H1 (cell line): Measurements from ENCODE around the gene ASMTL. TPM values are rescaled to one million over a fixed set of nuclear protein-coding genes. Genes with fewer than 3 reads are reported as not detected.

Experiments
- CTCF ChIA-PET: fragments of 300-600 bp; sonication (Branson Sonifier 250); formaldehyde crosslinking; loops from one replicate; lab custom pipeline; 2021; ENCODE audit not compliant: partially characterized antibody; lab: Charles Lee
- POLR2A ChIA-PET: fragments of 300-600 bp; sonication (Branson Sonifier 250); formaldehyde crosslinking; loops from one replicate; lab custom pipeline; 2021; ENCODE audit warnings: inconsistent platforms; ENCODE audit not compliant: partially characterized antibody; lab: Charles Lee
- DNase-seq, 2 experiments: peaks; one replicate each; pipeline versions ENCODE4 v3.0.0 to v3.0.0-alpha.2; 2010 to 2022; ENCODE audit warnings: low spot score in 2 of 2, low read depth in 1 of 2, mixed read lengths in 1 of 2
- FAIRE-seq: peaks from 2 replicates; lab custom pipeline; 2011; peaks lifted over from hg19 to GRCh38; lab: Jason Lieb, UNC
- H2AFZ ChIP-seq: 2 replicates; pipeline ENCODE4 v1.8.1; 2012; ENCODE audit warnings: low read length, inconsistent platforms
- H2AK5ac ChIP-seq: 2 replicates; pipeline ENCODE4 v1.6.1; 2013; ENCODE audit warnings: low read depth, low read length
- H2BK120ac ChIP-seq: replicated peaks from 2 replicates; pipeline ENCODE3; 2013; ENCODE audit warnings: low read depth, low read length, inconsistent platforms
- H2BK12ac ChIP-seq: 2 replicates; pipeline ENCODE4 v1.6.1; 2013; ENCODE audit warnings: low read depth, low read length
- H2BK15ac ChIP-seq: 2 replicates; pipeline ENCODE4 v1.6.1; 2013; ENCODE audit warnings: low read length
- H2BK20ac ChIP-seq: 2 replicates; pipeline ENCODE4 v1.6.1; 2013; ENCODE audit warnings: low read length
- H2BK5ac ChIP-seq: 2 replicates; pipeline ENCODE4 v1.6.1; 2013; ENCODE audit warnings: low read depth, low read length
- H3K14ac ChIP-seq: 2 replicates; pipeline ENCODE4 v1.6.1; 2013; ENCODE audit warnings: inconsistent platforms; ENCODE audit not compliant: insufficient read length
- H3K18ac ChIP-seq: 2 replicates; pipeline ENCODE4 v1.6.1; 2013; ENCODE audit warnings: low read length; ENCODE audit errors: extremely low read depth
- H3K23ac ChIP-seq: 2 replicates; pipeline ENCODE4 v1.6.1; 2013; ENCODE audit warnings: inconsistent platforms; ENCODE audit not compliant: insufficient read length
- H3K23me2 ChIP-seq: 2 replicates; pipeline ENCODE4 v1.6.1; 2013; ENCODE audit warnings: low read depth, low read length
- H3K27ac ChIP-seq: 2 replicates; pipeline ENCODE4 v1.6.1; 2011; ENCODE audit warnings: low read depth, low read length, inconsistent platforms
- H3K27me3 ChIP-seq, 4 experiments: replicated peaks in 1 of 4; 1 replicate in 1 of 4; 2 replicates in 3 of 4; pipeline versions ENCODE4 v1.6.1 to v1.8.1; 2011 to 2013; ENCODE audit warnings: low read length in 3 of 4, mild to moderate bottlenecking in 3 of 4, inconsistent platforms in 2 of 4, mixed read lengths in 2 of 4, moderate library complexity in 1 of 4; ENCODE audit not compliant: control insufficient read depth in 3 of 4, insufficient read depth in 3 of 4; ENCODE audit errors: extremely low read depth in 1 of 4
- H3K36me3 ChIP-seq, 4 experiments: 2 replicates each; pipeline versions ENCODE4 v1.6.1 to v1.8.1; 2011 to 2013; ENCODE audit warnings: mild to moderate bottlenecking in 4 of 4, low read length in 3 of 4, moderate library complexity in 2 of 4, control low read depth in 1 of 4, inconsistent platforms in 1 of 4; ENCODE audit not compliant: insufficient read depth in 4 of 4, control insufficient read depth in 2 of 4
- H3K4ac ChIP-seq: replicated peaks from 2 replicates; pipeline ENCODE3; 2013; ENCODE audit warnings: low read length, low read depth, mixed read lengths, inconsistent platforms; ENCODE audit not compliant: insufficient read length
- H3K4me1 ChIP-seq, 4 experiments: replicated peaks in 1 of 4; 1 replicate in 1 of 4; 2 replicates in 3 of 4; pipeline versions ENCODE4 v1.6.1 to v1.8.1; 2011 to 2013; ENCODE audit warnings: low read length in 3 of 4, inconsistent platforms in 2 of 4, mixed read lengths in 1 of 4; ENCODE audit not compliant: insufficient read depth in 4 of 4, control insufficient read depth in 3 of 4
- H3K4me2 ChIP-seq, 2 experiments: 2 replicates each; pipeline versions ENCODE4 v1.6.1 to v1.8.1; 2011 to 2013; ENCODE audit warnings: low read depth in 2 of 2, low read length in 2 of 2, control low read depth in 1 of 2, inconsistent platforms in 1 of 2, mild to moderate bottlenecking in 1 of 2; ENCODE audit not compliant: insufficient read depth in 1 of 2
- H3K4me3 ChIP-seq, 4 experiments: fragments of 200-600, 300-600 bp in 1 of 4; sonication (generic), shearing (Covaris generic), sonication (Bioruptor Twin) in 1 of 4; 2 replicates each; pipeline versions ENCODE4 v1.5.1 to v1.8.1; 2011 to 2016; ENCODE audit warnings: low read length in 4 of 4, low read depth in 3 of 4, control low read depth in 2 of 4, inconsistent platforms in 2 of 4, mild to moderate bottlenecking in 2 of 4, mixed read lengths in 1 of 4, moderate library complexity in 1 of 4; ENCODE audit not compliant: insufficient read depth in 2 of 4; ENCODE audit errors: extremely low read depth in 1 of 4
- H3K56ac ChIP-seq: replicated peaks from 2 replicates; pipeline ENCODE3; 2013; ENCODE audit warnings: low read depth, mild to moderate bottlenecking, mixed read lengths, low read length, inconsistent platforms; ENCODE audit not compliant: insufficient read length
- H3K79me1 ChIP-seq: 2 replicates; pipeline ENCODE4 v1.6.1; 2013; ENCODE audit warnings: low read depth, low read length, control low read depth
- H3K79me2 ChIP-seq, 2 experiments: 2 replicates each; pipeline versions ENCODE4 v1.6.1 to v1.8.1; 2012 to 2013; ENCODE audit warnings: low read length in 2 of 2, mild to moderate bottlenecking in 2 of 2, inconsistent platforms in 1 of 2; ENCODE audit not compliant: insufficient read depth in 2 of 2, control insufficient read depth in 1 of 2
- H3K9ac ChIP-seq, 4 experiments: replicated peaks in 1 of 4; 1 replicate in 1 of 4; 2 replicates in 3 of 4; pipeline versions ENCODE4 v1.6.1 to v1.8.1; 2011 to 2013; ENCODE audit warnings: low read depth in 3 of 4, low read length in 3 of 4, control low read depth in 2 of 4, mild to moderate bottlenecking in 2 of 4, moderate library complexity in 2 of 4, inconsistent platforms in 1 of 4; ENCODE audit errors: extremely low read depth in 1 of 4
- H3K9me3 ChIP-seq, 2 experiments: 2 replicates each; pipeline versions ENCODE4 v1.6.1 to v1.8.1; 2012 to 2013; ENCODE audit warnings: mild to moderate bottlenecking in 2 of 2, moderate library complexity in 2 of 2, control low read depth in 1 of 2, inconsistent platforms in 1 of 2, low read depth in 1 of 2, low read length in 1 of 2, mixed read lengths in 1 of 2; ENCODE audit not compliant: insufficient read depth in 2 of 2
- H4K20me1 ChIP-seq, 2 experiments: replicated peaks in 1 of 2; 2 replicates each; pipeline versions ENCODE3 to v1.8.1; 2011 to 2013; ENCODE audit warnings: inconsistent platforms in 2 of 2, low read length in 2 of 2, mild to moderate bottlenecking in 1 of 2; ENCODE audit not compliant: insufficient read depth in 2 of 2, control insufficient read depth in 1 of 2
- H4K5ac ChIP-seq: 2 replicates; pipeline ENCODE4 v1.6.1; 2013; ENCODE audit warnings: low read length, low read depth, mixed read lengths, inconsistent platforms; ENCODE audit not compliant: insufficient read length
- H4K8ac ChIP-seq: 2 replicates; pipeline ENCODE4 v1.8.0; 2013; ENCODE audit warnings: mild to moderate bottlenecking, moderate library complexity, low read length, inconsistent platforms; ENCODE audit not compliant: insufficient read depth; ENCODE audit errors: extremely low read depth
- H4K91ac ChIP-seq: replicated peaks from 2 replicates; pipeline ENCODE3; 2013; ENCODE audit warnings: low read length, mixed read lengths, inconsistent platforms; ENCODE audit not compliant: insufficient read length
- CBX8 ChIP-seq: fragments of 300-800, 300-1000 bp; sonication (generic); IDR thresholded peaks from 2 replicates; pipeline ENCODE4 v1.7.1; 2016; ENCODE audit warnings: low read depth, low read length, borderline replicate concordance
- E2F6 ChIP-seq: IDR thresholded peaks from 2 replicates; pipeline ENCODE4 v1.6.1; 2012; ENCODE audit warnings: inconsistent platforms
- TCF12 ChIP-seq: IDR thresholded peaks from 2 replicates; pipeline ENCODE4 v1.6.1; 2011; ENCODE audit warnings: low read depth, mild to moderate bottlenecking, low read length
- ZNF274 ChIP-seq: IDR thresholded peaks from 2 replicates; pipeline ENCODE4 v1.7.0; 2012; ENCODE audit warnings: low read length, borderline replicate concordance; ENCODE audit errors: extremely low read depth
- WGBS, 2 experiments: shearing (Covaris generic) in 1 of 2; methylation state at CpG; one replicate each; pipeline versions ENCODE4 v1.1.6 to v1.1.7; 2013 to 2015; ENCODE audit warnings: low lambda C conversion rate in 2 of 2, mixed read lengths in 2 of 2, inconsistent platforms in 1 of 2, low coverage in 1 of 2, missing lambda C conversion rate in 1 of 2; ENCODE audit not compliant: insufficient replicate concordance in 2 of 2, insufficient coverage in 1 of 2, insufficient read length in 1 of 2; ENCODE audit errors: extremely low coverage in 1 of 2, missing lambda C conversion rate in 1 of 2; 5-methylcytosine and 5-hydroxymethylcytosine counted together
- polyA plus RNA-seq, 7 experiments: library from polyadenylated mRNA; depleted of rRNA in 3 of 7; stranded (reverse) in 5 of 7; unstranded in 2 of 7; fragments of >200 nt in 5 of 7; fragments of 200-250 nt in 2 of 7; gene quantifications; 1 replicate in 5 of 7; 2 replicates in 1 of 7; 4 replicates in 1 of 7; pipeline versions ENCODE4 v1.2.1 to v1.2.3, GENCODE V29; 2011 to 2013; ENCODE audit warnings: missing spikeins in 2 of 7, mixed read lengths in 2 of 7
- total RNA-seq: library from RNA; stranded (reverse); fragmentation: NEBNext Ultra II Directional; extraction: Animal tissue kit (Norgen Biotek cat#: 25700); gene quantifications from 2 replicates; pipeline ENCODE4 v1.2.1, GENCODE V29; 2021

ASMTL gene
- total and polyA plus RNA-seq, 2 of the 8 experiments (the other 6 are each of a cell fraction or from before 2014, with no cell fraction given), result 75.6 to 81.4 TPM

GRCh38 chrX:1425381-1425780 is 27.3 kb downstream of the ASMTL start:
- Histone ChIP-seq H3K23me2 (peaks cover 12% of the 10 kb centered on the region; the same call in 1 of the 2 replicates), H4K8ac (no peak overlapping the region), H3K36me3 (peaks cover 30 to 78% (median 60%) of the 10 kb centered on the region in 4 experiments), H3K4me3 (no peak overlapping the region), H2BK15ac (no peak overlapping the region), H3K79me1 (no peaks in the 10 kb centered on the region), H4K5ac (no peak overlapping the region), H3K27me3 (no peaks in the 10 kb centered on the region), H3K9me3 (peaks cover 0 to 10% of the 10 kb centered on the region in 2 experiments; a peak in 1 of 4 replicates), H2AK5ac (no peak overlapping the region), H3K27ac (no peak overlapping the region), H3K79me2 (no peaks in the 10 kb centered on the region), H3K18ac (no peak overlapping the region), H2BK12ac (no peak overlapping the region), H2BK20ac (no peak overlapping the region), H4K20me1 (peaks cover 3 to 11% of the 10 kb centered on the region in 2 experiments), H3K4ac (no peak overlapping the region), H3K9ac (no peak overlapping the region), H2AFZ (no peak overlapping the region), H3K56ac (no peak overlapping the region), H4K91ac (no peak overlapping the region), H3K14ac (no peak overlapping the region), H2BK120ac (no peak overlapping the region), H3K4me2 (no peak overlapping the region), H2BK5ac (no peak overlapping the region), H3K4me1 (no peaks in the 10 kb centered on the region), H3K23ac (no peak overlapping the region)
- POLR2A ChIA-PET, result no interaction called here
- DNase-seq (no peak), FAIRE-seq (no peak)
- CTCF ChIA-PET, result no interaction called here
- no peak for TF ChIP-seq ZNF274
- no peak for TF ChIP-seq CBX8
- no peak for TF ChIP-seq E2F6
- no peak for TF ChIP-seq TCF12
- 92% methylated on average over 10 of the region's 10 CpGs; no CpG with 5 or more reads in 1 of the 2 experiments for WGBS, 2 experiments
